HepG2 (cell line): ENCODE measurements around the gene SOX13. TPM values are rescaled to one million over a fixed set of nuclear protein-coding genes. Genes with fewer than 3 reads are reported as not detected.

Experiments used
- ELF3 ChIP-seq: IDR thresholded peaks from 2 replicates; pipeline ENCODE4 v1.6.1; 2016; ENCODE audit warnings: missing genetic modification reagents, missing compliant biosample characterization
- HNF4A ChIP-seq: sonication (generic); formaldehyde crosslinking; IDR thresholded peaks from 2 replicates; pipeline ENCODE4 v1.4.0; 2020; ENCODE audit warnings: missing genetic modification reagents
- KAT2B ChIP-seq: fragments of 150-350 bp; IDR thresholded peaks from 2 replicates; pipeline ENCODE4 v1.6.1; 2014; ENCODE audit warnings: low read depth, low read length, borderline replicate concordance
- MIXL1 ChIP-seq: IDR thresholded peaks from 2 replicates; pipeline ENCODE4 v1.6.1; 2016
- NBN ChIP-seq: fragments of 450-650 bp; conservative IDR thresholded peaks from 2 replicates; pipeline ENCODE4 v1.6.1; 2017
- TBL1XR1 ChIP-seq: fragments of 150-350 bp; IDR thresholded peaks from 2 replicates; pipeline ENCODE4 v1.6.1; 2014; ENCODE audit warnings: borderline replicate concordance, low read length; ENCODE audit not compliant: partially characterized antibody
- THAP9 ChIP-seq: sonication (generic); formaldehyde crosslinking; IDR thresholded peaks from 2 replicates; pipeline ENCODE4; 2020; ENCODE audit warnings: missing genetic modification reagents, mild to moderate bottlenecking, borderline replicate concordance
- USF2 ChIP-seq, 2 experiments: sonication (generic) in 1 of 2; formaldehyde crosslinking in 1 of 2; IDR thresholded peaks; 2 replicates each; pipeline versions ENCODE4 v1.5.1 to v1.6.1; 2011 to 2020; ENCODE audit warnings: borderline replicate concordance in 1 of 2, low read depth in 1 of 2, low read length in 1 of 2, mild to moderate bottlenecking in 1 of 2, missing genetic modification reagents in 1 of 2, moderate library complexity in 1 of 2
- ZBTB14 ChIP-seq: sonication (generic); formaldehyde crosslinking; IDR thresholded peaks from 2 replicates; pipeline ENCODE4 v1.4.0; 2020; ENCODE audit warnings: missing genetic modification reagents
- ZNF138 ChIP-seq: sonication (generic); formaldehyde crosslinking; IDR thresholded peaks from 2 replicates; pipeline ENCODE4 v1.5.0; 2020; ENCODE audit warnings: mild to moderate bottlenecking, low read depth, missing genetic modification reagents
- ZNF616 ChIP-seq: sonication (generic); formaldehyde crosslinking; IDR thresholded peaks from 2 replicates; pipeline ENCODE4 v1.5.0; 2020; ENCODE audit warnings: low read depth, mild to moderate bottlenecking, missing genetic modification reagents
- ZNF678 ChIP-seq: sonication (generic); formaldehyde crosslinking; IDR thresholded peaks from 2 replicates; pipeline ENCODE4 v1.4.0; 2020; ENCODE audit warnings: mild to moderate bottlenecking, missing genetic modification reagents
- ZNF788 ChIP-seq: sonication (generic); formaldehyde crosslinking; IDR thresholded peaks from 2 replicates; pipeline ENCODE4 v1.5.0; 2020; ENCODE audit warnings: mild to moderate bottlenecking, missing genetic modification reagents, borderline replicate concordance
- polyA plus RNA-seq, 8 experiments: library from polyadenylated mRNA; depleted of rRNA in 3 of 8; stranded (reverse) in 7 of 8; unstranded in 1 of 8; fragments of >200 nt; fragmentation: Illumina TruSeq in 4 of 8; extraction: Trizol in 4 of 8; gene quantifications; 2 replicates each; pipeline versions ENCODE4 v1.2.1 to v1.2.3, GENCODE V29; 2011 to 2016; ENCODE audit warnings: low read depth in 4 of 8, missing spikeins in 1 of 8, mixed read lengths in 1 of 8; ENCODE audit not compliant: insufficient read depth in 1 of 8
- total RNA-seq, 5 experiments: library from RNA; depleted of rRNA; stranded (reverse); fragments of >200 nt; fragmentation: Illumina TruSeq; extraction: Trizol; gene quantifications; 2 replicates each; pipeline ENCODE4 v1.2.3, GENCODE V29; 2016; ENCODE audit warnings: low read depth in 1 of 5
- TF ChIP-seq, protein P1 (sequence below): sonication (generic); formaldehyde crosslinking; IDR thresholded peaks from 2 replicates; pipeline ENCODE4 v1.8.1; 2023; ENCODE audit warnings: mild to moderate bottlenecking, inconsistent platforms, moderate library complexity, missing genetic modification reagents, borderline replicate concordance
- TF ChIP-seq, protein P2 (sequence below): sonication (generic); formaldehyde crosslinking; IDR thresholded peaks from 2 replicates; pipeline ENCODE4 v1.9.0; 2022; ENCODE audit warnings: missing genetic modification reagents, mild to moderate bottlenecking, borderline replicate concordance
- TF ChIP-seq, protein P3 (sequence below): sonication (generic); formaldehyde crosslinking; conservative IDR thresholded peaks from 2 replicates; pipeline ENCODE4 v1.8.0; 2022; ENCODE audit warnings: missing genetic modification reagents

Gene SOX13
- total and polyA plus RNA-seq, 2 of the 13 experiments (the other 11 are each of a cell fraction or from before 2014, with no cell fraction given) = 13.3 to 15.8 TPM

DNA sequence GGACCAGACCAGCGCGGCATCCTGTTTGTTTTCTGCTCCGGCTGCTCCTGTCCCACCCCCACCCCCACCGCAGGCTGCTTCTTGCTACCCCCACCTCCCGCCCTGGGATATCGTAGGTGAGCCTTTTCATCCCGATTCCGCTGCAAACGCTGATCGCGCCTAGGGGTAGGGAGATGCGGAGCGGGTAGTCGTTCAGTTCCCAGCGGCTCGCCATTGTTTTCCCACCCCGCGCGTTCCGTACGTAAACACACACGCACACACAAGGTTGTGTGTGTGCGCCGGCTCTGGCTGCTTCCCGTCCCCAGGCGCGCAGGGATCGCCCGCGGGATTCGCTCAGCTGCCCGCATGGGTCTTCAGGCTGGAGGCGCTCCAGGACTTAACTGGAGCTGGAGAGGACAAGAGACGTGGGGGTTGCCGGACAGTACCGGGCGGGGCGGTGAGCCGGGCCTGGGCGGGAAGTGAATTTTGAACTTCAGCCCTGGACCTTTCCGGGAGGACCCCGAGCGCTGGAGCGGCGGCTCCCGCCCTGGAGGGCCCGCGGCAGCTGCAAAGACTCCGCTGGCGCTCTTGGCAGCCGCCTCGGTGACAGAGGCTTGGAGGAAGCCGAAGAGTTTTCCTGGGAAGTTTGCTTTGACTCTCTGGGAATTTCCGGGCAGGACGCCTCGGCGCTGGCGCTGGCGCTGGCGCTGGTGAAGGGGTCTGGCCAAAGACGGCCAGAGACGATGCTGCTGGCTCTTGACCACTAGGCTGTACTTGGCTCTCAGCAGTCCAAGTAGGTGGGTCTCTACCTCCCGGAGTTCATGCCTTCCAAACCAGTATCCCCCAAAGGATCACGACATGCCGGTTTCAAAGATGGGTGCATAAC, 1.6 kb downstream of the SOX13 start (continued):
- peak; percentile 95 for TF ChIP-seq HNF4A (CRISPR knock-in tag)
- peak; percentile 70; the same call in 1 of the 2 replicates for TF ChIP-seq ELF3
- TF ChIP-seq, protein P1, sequence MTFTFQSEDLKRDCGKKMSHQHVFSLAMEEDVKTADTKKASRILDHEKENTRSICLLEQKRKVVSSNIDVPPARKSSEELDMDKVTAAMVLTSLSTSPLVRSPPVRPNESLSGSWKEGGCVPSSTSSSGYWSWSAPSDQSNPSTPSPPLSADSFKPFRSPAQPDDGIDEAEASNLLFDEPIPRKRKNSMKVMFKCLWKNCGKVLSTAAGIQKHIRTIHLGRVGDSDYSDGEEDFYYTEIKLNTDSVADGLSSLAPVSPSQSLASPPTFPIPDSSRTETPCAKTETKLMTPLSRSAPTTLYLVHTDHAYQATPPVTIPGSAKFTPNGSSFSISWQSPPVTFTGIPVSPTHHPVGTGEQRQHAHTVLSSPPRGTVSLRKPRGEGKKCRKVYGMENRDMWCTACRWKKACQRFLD (CRISPR knock-in tag) = peak; percentile 77; the same call in 1 of the 2 replicates
- TF ChIP-seq USF2 (IDR thresholded peaks at IDR 0.05; ENCODE audit: low read depth, low read length) = no peak
- peak; percentile 26; the same call in 1 of the 2 replicates for TF ChIP-seq USF2 (CRISPR knock-in tag; IDR thresholded peaks at IDR 0.05; ENCODE audit: borderline replicate concordance)
- no peak for TF ChIP-seq ZNF138 (CRISPR knock-in tag)
- peak; percentile 30 for TF ChIP-seq ZBTB14 (CRISPR knock-in tag)
- TF ChIP-seq THAP9 = peak; percentile 32; the same call in 1 of the 2 replicates
- TF ChIP-seq, protein P2, sequence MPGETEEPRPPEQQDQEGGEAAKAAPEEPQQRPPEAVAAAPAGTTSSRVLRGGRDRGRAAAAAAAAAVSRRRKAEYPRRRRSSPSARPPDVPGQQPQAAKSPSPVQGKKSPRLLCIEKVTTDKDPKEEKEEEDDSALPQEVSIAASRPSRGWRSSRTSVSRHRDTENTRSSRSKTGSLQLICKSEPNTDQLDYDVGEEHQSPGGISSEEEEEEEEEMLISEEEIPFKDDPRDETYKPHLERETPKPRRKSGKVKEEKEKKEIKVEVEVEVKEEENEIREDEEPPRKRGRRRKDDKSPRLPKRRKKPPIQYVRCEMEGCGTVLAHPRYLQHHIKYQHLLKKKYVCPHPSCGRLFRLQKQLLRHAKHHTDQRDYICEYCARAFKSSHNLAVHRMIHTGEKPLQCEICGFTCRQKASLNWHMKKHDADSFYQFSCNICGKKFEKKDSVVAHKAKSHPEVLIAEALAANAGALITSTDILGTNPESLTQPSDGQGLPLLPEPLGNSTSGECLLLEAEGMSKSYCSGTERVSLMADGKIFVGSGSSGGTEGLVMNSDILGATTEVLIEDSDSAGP = peak; percentile 76; the same call in 1 of the 2 replicates
- TF ChIP-seq KAT2B = no peak
- TF ChIP-seq MIXL1 = no peak
- TF ChIP-seq ZNF788 (CRISPR knock-in tag) = peak; percentile 81; the same call in 1 of the 2 replicates
- TF ChIP-seq, protein P3, sequence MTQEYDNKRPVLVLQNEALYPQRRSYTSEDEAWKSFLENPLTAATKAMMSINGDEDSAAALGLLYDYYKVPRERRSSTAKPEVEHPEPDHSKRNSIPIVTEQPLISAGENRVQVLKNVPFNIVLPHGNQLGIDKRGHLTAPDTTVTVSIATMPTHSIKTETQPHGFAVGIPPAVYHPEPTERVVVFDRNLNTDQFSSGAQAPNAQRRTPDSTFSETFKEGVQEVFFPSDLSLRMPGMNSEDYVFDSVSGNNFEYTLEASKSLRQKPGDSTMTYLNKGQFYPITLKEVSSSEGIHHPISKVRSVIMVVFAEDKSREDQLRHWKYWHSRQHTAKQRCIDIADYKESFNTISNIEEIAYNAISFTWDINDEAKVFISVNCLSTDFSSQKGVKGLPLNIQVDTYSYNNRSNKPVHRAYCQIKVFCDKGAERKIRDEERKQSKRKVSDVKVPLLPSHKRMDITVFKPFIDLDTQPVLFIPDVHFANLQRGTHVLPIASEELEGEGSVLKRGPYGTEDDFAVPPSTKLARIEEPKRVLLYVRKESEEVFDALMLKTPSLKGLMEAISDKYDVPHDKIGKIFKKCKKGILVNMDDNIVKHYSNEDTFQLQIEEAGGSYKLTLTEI (CRISPR knock-in tag) = no peak
- TF ChIP-seq ZNF616 (CRISPR knock-in tag) = no peak
- 0 out of 2 replicates have a peak, but pooled peaks have one; percentile 45 for TF ChIP-seq ZNF678 (CRISPR knock-in tag)
- TF ChIP-seq NBN = no peak
- TF ChIP-seq TBL1XR1 = no peak
